ENCODE measurements around the gene ATXN7L2.

- TF ChIP-seq CTCF (IDR thresholded peaks at IDR 0.05 in 2 of 3, conservative IDR thresholded peaks at IDR 0.05 in 1 of 3; ENCODE audit: control insufficient read depth in 2 of 3, extremely low read depth in 1 of 3, insufficient read depth in 1 of 3, low read depth in 3 of 3, low read length in 3 of 3) (no peak), EZH2 (IDR thresholded peaks at IDR 0.05; ENCODE audit: borderline replicate concordance, control insufficient read depth, low read depth, low read length) (no peak), POLR2AphosphoS2 (IDR thresholded peaks at IDR 0.05; ENCODE audit: low read depth, low read length) (no peak), RB1 (IDR thresholded peaks at IDR 0.05; ENCODE audit: borderline replicate concordance) (no peak), TARDBP (IDR thresholded peaks at IDR 0.05; ENCODE audit: borderline replicate concordance) (no peak), EED (IDR thresholded peaks at IDR 0.05; ENCODE audit: low read depth) (no peak), E2F8 (IDR thresholded peaks at IDR 0.05; ENCODE audit: low read depth, partially characterized antibody) (no peak), JUND (IDR thresholded peaks at IDR 0.05; ENCODE audit: low read depth, low read length) (no peak), ESRRA (IDR thresholded peaks at IDR 0.05; ENCODE audit: low read length) (no peak)
Observed at GRCh38 chr1:109492779-109493178, 9.1 kb downstream of the ATXN7L2 start.

Data from GM12878 (cell line).